Body of pancreas (tissue), 4 donors: ENCODE results near the gene LRRC46. TPM values are rescaled to one million over a fixed set of nuclear protein-coding genes. Genes with fewer than 3 reads are reported as not detected.
A peak's percentile ranks its signal among the peaks of the same experiment; 100 is the strongest.

ENCODE experiments used
- ATAC-seq: fragments of 150-250 bp; one replicate; pipeline ENCODE4 v1.9.1; 2016
- DNase-seq, 4 donors: peaks; one replicate each; pipeline ENCODE4 v3.0.0-alpha.2; 2019
- H3K27ac ChIP-seq, 4 donors: fragments of 200-600 bp; sonication (generic); 1 replicate in 3 of 4; 2 replicates in 1 of 4; pipeline versions ENCODE4 v1.5.1 to v1.6.1; 2016 to 2019; ENCODE audit warnings: mild to moderate bottlenecking in 1 of 4, mixed read lengths in 1 of 4, moderate library complexity in 1 of 4
- H3K27me3 ChIP-seq, 2 donors: fragments of 200-600 bp; sonication (generic); one replicate each; pipeline ENCODE4 v1.6.0; 2016; ENCODE audit warnings: mild to moderate bottlenecking in 1 of 2
- H3K36me3 ChIP-seq, 2 donors: fragments of 200-600 bp; sonication (generic); replicated peaks in 1 of 2; 2 replicates each; pipeline ENCODE4 v1.5.1; 2016; ENCODE audit warnings: low read depth in 2 of 2; ENCODE audit not compliant: insufficient read depth in 1 of 2
- H3K4me1 ChIP-seq: fragments of 200-600 bp; sonication (generic); one replicate; pipeline ENCODE4 v1.6.0; 2016
- H3K4me3 ChIP-seq, 2 donors: fragments of 200-600 bp; sonication (generic); 1 replicate in 1 of 2; 2 replicates in 1 of 2; pipeline ENCODE4 v1.5.1; 2016 to 2019
- H3K9me3 ChIP-seq, 3 donors: fragments of 200-600 bp; sonication (generic); 1 replicate in 2 of 3; 2 replicates in 1 of 3; pipeline ENCODE4 v1.5.1; 2016
- CTCF ChIP-seq, 7 experiments: fragments of 450-650 bp in 4 of 7; fragments of 200-600 bp in 3 of 7; sonication (generic) in 3 of 7; IDR thresholded peaks; one replicate each; pipeline ENCODE4 v1.5.1; 2016 to 2019; ENCODE audit warnings: antibody characterized with exemption in 7 of 7
- POLR2A ChIP-seq, 3 donors: fragments of 450-650 bp; IDR thresholded peaks; one replicate each; pipeline ENCODE4 v1.6.1; 2016; ENCODE audit warnings: antibody characterized with exemption in 3 of 3, mild to moderate bottlenecking in 2 of 3
- WGBS, 2 donors: methylation state at CpG; one replicate each; pipeline ENCODE4 v1.1.5; 2017; 5-methylcytosine and 5-hydroxymethylcytosine counted together
- intact Hi-C: fragments of 100-400 bp; cut with DNase I; formaldehyde crosslinking; loops from one replicate; pipeline ENCODE4 v1.15.1; 2023
- total RNA-seq, 2 donors: library from RNA; depleted of rRNA; stranded (reverse); fragments of >200 nt; gene quantifications; one replicate each; pipeline ENCODE4 v1.1.0, GENCODE V29; 2016

Gene LRRC46
- total RNA-seq, 2 donors from 2014 or later = not detected

- H3K4me3 ChIP-seq = no peak overlapping the region
- 83 to 88% methylated on average over 4 to 5 of the region's 5 CpGs for WGBS, 2 donors
- peaks cover 35% of the 10 kb centered on the region for H3K4me1 ChIP-seq
- ATAC-seq (no peak), DNase-seq (no peak)
- TF ChIP-seq POLR2A (IDR thresholded peaks at IDR 0.05) (no peak), CTCF (IDR thresholded peaks at IDR 0.05) (no peak)
- no peaks in the 10 kb centered on the region for H3K27me3 ChIP-seq
- intact Hi-C loops = loop anchor here (10.0 kb wide), 1 partner anchor 176 kb away; no protein-coding TSS in a partner anchor
- no peak overlapping the region for H3K27ac ChIP-seq
- no peaks in the 10 kb centered on the region for H3K9me3 ChIP-seq
- H3K36me3 ChIP-seq = peaks cover 0 to 2% of the 10 kb centered on the region in 2 donors
Measured at GRCh38 chr17:47839071-47839470, 7.6 kb downstream of the LRRC46 start.

- H3K9me3 ChIP-seq = no peaks in the 10 kb centered on the region
- no peaks in the 10 kb centered on the region for H3K27me3 ChIP-seq
- TF ChIP-seq CTCF (IDR thresholded peaks at IDR 0.05) (no peak), POLR2A (IDR thresholded peaks at IDR 0.05) (no peak)
- DNase-seq = peak in 1 of 4 donors; percentile 35
- H3K4me1 ChIP-seq = peaks cover 35% of the 10 kb centered on the region
- ATAC-seq = no peak
- intact Hi-C loops = no loop called here
- peaks cover 0 to 2% of the 10 kb centered on the region in 2 donors for H3K36me3 ChIP-seq
- peak overlapping the region; percentile 90 to 96 for H3K4me3 ChIP-seq
- peak overlapping the region in 1 of 4 donors; percentile 76 for H3K27ac ChIP-seq
- 26 to 36% methylated on average over 12 to 17 of the region's 17 CpGs for WGBS, 2 donors
Measured at GRCh38 chr17:47840001-47840741, 8.7 kb downstream of the LRRC46 start.

- TF ChIP-seq POLR2A (IDR thresholded peaks at IDR 0.05) (peak in 2 of 3 donors; percentile 44 to 53), CTCF (IDR thresholded peaks at IDR 0.05) (peak; percentile 91 to 99 (median 97))
- H3K4me1 ChIP-seq = peaks cover 35% of the 10 kb centered on the region
- intact Hi-C loops = no loop called here
- 0% methylated on average over 20 to 55 of the region's 55 CpGs for WGBS, 2 donors
- ATAC-seq (peak; percentile 93), DNase-seq (peak; percentile 91 to 94 (median 92))
- H3K27me3 ChIP-seq = no peaks in the 10 kb centered on the region
- peaks cover 0 to 2% of the 10 kb centered on the region in 2 donors for H3K36me3 ChIP-seq
- no peaks in the 10 kb centered on the region for H3K9me3 ChIP-seq
- peak within 1 kb of the TSS; percentile 23 to 76 (median 60) for H3K27ac ChIP-seq
- peak within 1 kb of the TSS; percentile 90 to 96 for H3K4me3 ChIP-seq
Measured at GRCh38 chr17:47840742-47841487, 9.4 kb downstream of the LRRC46 start, which contains the start of gene SCRN2. SCRN2 (minus strand) TSS chr17:47841273; CDS start chr17:47840843, 430 bp downstream.

GRCh38 chr17:47841488-47842291 lies 10.2 kb downstream of the LRRC46 start:
- peaks cover 0 to 3% of the 10 kb centered on the region in 2 donors for H3K27me3 ChIP-seq
- ATAC-seq (peak; percentile 2), DNase-seq (no peak)
- peaks cover 36% of the 10 kb centered on the region for H3K4me1 ChIP-seq
- peak overlapping the region; percentile 23 to 76 (median 60) for H3K27ac ChIP-seq
- TF ChIP-seq POLR2A (IDR thresholded peaks at IDR 0.05) = no peak
- TF ChIP-seq CTCF (IDR thresholded peaks at IDR 0.05) = no peak
- WGBS, 2 donors = 59 to 63% methylated on average over 16 of the region's 16 CpGs
- H3K36me3 ChIP-seq = no peaks in the 10 kb centered on the region
- intact Hi-C loops = no loop called here
- H3K9me3 ChIP-seq = no peaks in the 10 kb centered on the region
- no peak overlapping the region for H3K4me3 ChIP-seq
